Measurements from ENCODE around the gene PDE9A.

The PDE9A gene

GRCh38 chr21:42654913-42655795 is 1.7 kb downstream of the PDE9A start:
- no peak for DNase-seq (ENCODE audit: insufficient read length, low spot score)
- TF ChIP-seq CTCF (IDR thresholded peaks at IDR 0.05; ENCODE audit: insufficient read depth, missing control alignments) = no peak
- no peak for FAIRE-seq

GRCh38 chr21:42655796-42656770 is 2.7 kb downstream of the PDE9A start:
- no peak for TF ChIP-seq CTCF (IDR thresholded peaks at IDR 0.05; ENCODE audit: insufficient read depth, missing control alignments)
- DNase-seq (ENCODE audit: insufficient read length, low spot score) = no peak
- FAIRE-seq = no peak

GRCh38 chr21:42656872-42657271 is 3.5 kb downstream of the PDE9A start:
- DNase-seq (ENCODE audit: insufficient read length, low spot score) (no peak), FAIRE-seq (no peak)
- TF ChIP-seq CTCF (IDR thresholded peaks at IDR 0.05; ENCODE audit: insufficient read depth, missing control alignments) = no peak

GRCh38 chr21:42657676-42658319 is 4.4 kb downstream of the PDE9A start:
- no peak for TF ChIP-seq CTCF (IDR thresholded peaks at IDR 0.05; ENCODE audit: insufficient read depth, missing control alignments)
- FAIRE-seq (no peak), DNase-seq (ENCODE audit: insufficient read length, low spot score) (no peak)

- TF ChIP-seq CTCF (IDR thresholded peaks at IDR 0.05; ENCODE audit: insufficient read depth, missing control alignments) = no peak
- no peak for FAIRE-seq
- no peak for DNase-seq (ENCODE audit: insufficient read length, low spot score)
Observed at GRCh38 chr21:42658320-42659105, 5.1 kb downstream of the PDE9A start.

GRCh38 chr21:42659416-42660117 is 6.1 kb downstream of the PDE9A start:
- FAIRE-seq (no peak), DNase-seq (ENCODE audit: insufficient read length, low spot score) (no peak)
- TF ChIP-seq CTCF (IDR thresholded peaks at IDR 0.05; ENCODE audit: insufficient read depth, missing control alignments) = no peak

Measured in D721Med (cell line).